Measurements from ENCODE around the gene HELZ2.

HELZ2 gene

GRCh38 chr20:63545814-63546213 lies 28.2 kb downstream of the HELZ2 start:
- no peak overlapping the region for H3K4me3 ChIP-seq (ENCODE audit: low read length)
- no peak for TF ChIP-seq CTCF (conservative IDR thresholded peaks at IDR 0.05; ENCODE audit: low read length)
- DNase-seq (ENCODE audit: low read depth) = no peak

GRCh38 chr20:63544958-63545516 lies 29.0 kb downstream of the HELZ2 start:
- H3K4me3 ChIP-seq (ENCODE audit: low read length) = no peak overlapping the region
- no peak for TF ChIP-seq CTCF (conservative IDR thresholded peaks at IDR 0.05; ENCODE audit: low read length)
- no peak for DNase-seq (ENCODE audit: low read depth)

GRCh38 chr20:63544241-63544957 lies 29.6 kb downstream of the HELZ2 start:
- DNase-seq (ENCODE audit: low read depth) = no peak
- no peak for TF ChIP-seq CTCF (conservative IDR thresholded peaks at IDR 0.05; ENCODE audit: low read length)
- H3K4me3 ChIP-seq (ENCODE audit: low read length) = no peak overlapping the region

GRCh38 chr20:63543733-63544132 lies 30.3 kb downstream of the HELZ2 start:
- TF ChIP-seq CTCF (conservative IDR thresholded peaks at IDR 0.05; ENCODE audit: low read length) = no peak
- DNase-seq (ENCODE audit: low read depth) = no peak
- no peak overlapping the region for H3K4me3 ChIP-seq (ENCODE audit: low read length)

DNA sequence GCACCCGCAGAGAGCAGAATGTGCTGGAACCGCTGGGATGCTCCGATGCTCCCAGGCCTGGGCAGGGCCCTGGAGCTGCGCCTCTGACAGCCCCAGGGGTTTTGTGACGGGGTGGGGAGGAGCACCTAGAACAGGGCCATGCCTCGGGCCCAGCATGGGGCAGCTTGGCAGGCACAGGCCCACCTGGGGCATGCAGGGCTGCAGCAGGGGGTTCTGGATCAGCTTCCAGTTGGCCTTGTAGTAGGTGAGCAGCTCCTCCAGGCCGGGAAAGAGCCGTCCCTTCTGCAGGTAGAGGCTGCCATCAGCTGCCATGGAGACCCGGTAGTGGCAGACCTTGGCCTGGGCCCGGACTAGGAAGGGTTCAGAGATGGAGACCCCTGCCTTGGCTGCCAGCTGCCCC lies 30.9 kb downstream of the HELZ2 start:
- TF ChIP-seq CTCF (conservative IDR thresholded peaks at IDR 0.05; ENCODE audit: low read length) = no peak
- H3K4me3 ChIP-seq (ENCODE audit: low read length) = no peak overlapping the region
- DNase-seq (ENCODE audit: low read depth) = no peak

DNA sequence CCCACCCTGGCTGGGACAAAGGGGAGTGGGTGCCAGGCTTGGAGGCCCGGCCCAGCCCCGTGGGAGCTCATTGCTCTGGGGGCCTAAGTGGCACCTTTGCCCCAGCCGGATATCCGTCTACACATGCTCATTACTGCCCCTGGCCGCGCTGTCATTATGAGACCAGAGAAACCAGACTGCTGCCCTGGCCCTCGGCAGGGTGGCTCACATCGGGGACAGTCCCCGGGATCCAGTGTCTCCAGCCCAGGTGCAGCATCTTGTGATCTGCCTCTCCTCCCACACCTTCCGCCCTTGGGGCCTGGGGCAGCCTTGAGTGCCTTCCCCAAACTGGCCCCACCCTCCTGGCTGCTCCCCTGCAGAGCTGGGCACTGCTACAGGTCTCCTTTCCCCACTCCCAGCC lies 31.3 kb downstream of the HELZ2 start:
- no peak for TF ChIP-seq CTCF (conservative IDR thresholded peaks at IDR 0.05; ENCODE audit: low read length)
- no peak overlapping the region for H3K4me3 ChIP-seq (ENCODE audit: low read length)
- DNase-seq (ENCODE audit: low read depth) = no peak

GRCh38 chr20:63542031-63542559 lies 31.9 kb downstream of the HELZ2 start:
- TF ChIP-seq CTCF (conservative IDR thresholded peaks at IDR 0.05; ENCODE audit: low read length) = no peak
- H3K4me3 ChIP-seq (ENCODE audit: low read length) = no peak overlapping the region
- DNase-seq (ENCODE audit: low read depth) = no peak

Data from AG10803 (cell line).